ENCODE results near the gene ANKH.

GRCh38 chr5:14807471-14807870, 64.1 kb downstream of the ANKH start:
- TF ChIP-seq CTCF (conservative IDR thresholded peaks at IDR 0.05; ENCODE audit: low read depth, low read length), result no peak
- TF ChIP-seq EZH2 (IDR thresholded peaks at IDR 0.05; ENCODE audit: borderline replicate concordance, low read depth, low read length, poor library complexity, severe bottlenecking), result no peak
